Activated naive CD4-positive, alpha-beta T cell treated with anti-CD3 and anti-CD28 coated beads, Interleukin-2, amount 50 U/mL, for 72 hours (primary cell): ENCODE data around the gene HNRNPA1L2. TPM values are rescaled to one million over a fixed set of nuclear protein-coding genes. Genes with fewer than 3 reads are reported as not detected.
"Not testable (repeated sequence)": the region's sequence is repeated elsewhere in the genome, so short reads cannot be mapped to it uniquely, and the experiment has no call there.

Source experiments
- ATAC-seq, 2 donors: fragments of 150-1000 bp; cut with Tn5 transposase; 2 replicates each; pipeline ENCODE4 v1.10.0; 2021; ENCODE audit warnings: mild to moderate bottlenecking in 2 of 2, moderate library complexity in 2 of 2
- DNase-seq, 2 donors: peaks; one replicate each; pipeline ENCODE4 v3.0.0; 2021 to 2022; ENCODE audit warnings: low spot score in 2 of 2
- H3K27ac Mint-ChIP-seq, 2 donors: one replicate each; pipeline ENCODE4 v1.8.0; 2022; ENCODE audit warnings: mild to moderate bottlenecking in 2 of 2, mixed read lengths in 2 of 2
- H3K36me3 Mint-ChIP-seq, 2 donors: one replicate each; pipeline ENCODE4 v1.8.0; 2022; ENCODE audit warnings: mixed read lengths in 2 of 2
- H3K9me3 Mint-ChIP-seq, 2 donors: one replicate each; pipeline ENCODE4 v1.8.0; 2022; ENCODE audit warnings: mixed read lengths in 2 of 2
- total RNA-seq, 2 donors: library from RNA; stranded (reverse); gene quantifications; one replicate each; pipeline ENCODE4 v1.2.3, GENCODE V29; 2022

Gene HNRNPA1L2
- total RNA-seq, 2 donors from 2014 or later: 3.1 to 8.5 TPM

GRCh38 chr13:52685806-52686205, 43.6 kb downstream of the HNRNPA1L2 start:
- H3K27ac Mint-ChIP-seq, DNase-seq, ATAC-seq, H3K9me3 Mint-ChIP-seq: not testable (repeated sequence)
- H3K36me3 Mint-ChIP-seq: peaks cover 14 to 21% of the 10 kb centered on the region in 2 donors

GRCh38 chr13:52686376-52686775, 44.1 kb downstream of the HNRNPA1L2 start:
- DNase-seq: no peak
- Mint-ChIP-seq H3K27ac (no peak overlapping the region), H3K9me3 (no peaks in the 10 kb centered on the region), H3K36me3 (peaks cover 14 to 21% of the 10 kb centered on the region in 2 donors)
- ATAC-seq: no peak

Other genes with a start within 250 kb of the HNRNPA1L2 start
- gene THSD1, start 236.3 kb upstream of the HNRNPA1L2 start, total RNA-seq: under 1 TPM; 0.09 to 0.19 TPM
- 10 to 100 TPM; 31.1 to 38.6 TPM for gene VPS36, start 191.8 kb upstream of the HNRNPA1L2 start, total RNA-seq
- gene CKAP2, start 187.0 kb upstream of the HNRNPA1L2 start, total RNA-seq: 100 to 1,000 TPM in 1 of 2 donors, 10 to 100 TPM in 1; 52.2 to 123 TPM
- gene SUGT1, start 10.4 kb downstream of the HNRNPA1L2 start, total RNA-seq: 10 to 100 TPM; 45.8 to 55.6 TPM
- not detected for gene CNMD, start 97.4 kb downstream of the HNRNPA1L2 start, total RNA-seq
- gene PCDH8, start 206.2 kb downstream of the HNRNPA1L2 start, total RNA-seq: not detected